ENCODE measurements around the gene CD9. TPM values are rescaled to one million over a fixed set of nuclear protein-coding genes. Genes with fewer than 3 reads are reported as not detected.

CD9 gene
- total RNA-seq, 2 donors from 2014 or later, result 33.5 to 99.1 TPM

GRCh38 chr12:6235499-6235898, 35.3 kb downstream of the CD9 start:
- Histone ChIP-seq H3K4me1 (ENCODE audit: control insufficient read depth, insufficient read depth, low read length) (peaks cover 2% of the 10 kb centered on the region), H3K9ac (ENCODE audit: extremely low read depth, low read length, poor library complexity, severe bottlenecking) (no peak overlapping the region), H3K27ac (ENCODE audit: low read depth, low read length) (no peak overlapping the region), H3K36me3 (ENCODE audit: control insufficient read depth, insufficient read depth, low read length) (no peaks in the 10 kb centered on the region), H3K27me3 (ENCODE audit: control insufficient read depth, insufficient read depth, low read length, poor library complexity, severe bottlenecking) (no peaks in the 10 kb centered on the region), H3K4me3 (ENCODE audit: low read length) (no peak overlapping the region), H3K9me3 (ENCODE audit: control insufficient read depth, low read length) (no peaks in the 10 kb centered on the region)
- Mint-ChIP-seq H3K9me3 (no peaks in the 10 kb centered on the region), H3K36me3 (ENCODE audit: low read depth) (peaks cover 52% of the 10 kb centered on the region), H3K4me3 (no peak overlapping the region), H3K4me1 (peaks cover 5% of the 10 kb centered on the region), H3K27ac (no peak overlapping the region), H3K27me3 (ENCODE audit: insufficient read depth) (no peaks in the 10 kb centered on the region)
- no peak for DNase-seq
- WGBS, 2 experiments (ENCODE audit: insufficient coverage in 1 of 2, insufficient read length in 1 of 2), result 80 to 96% methylated on average over 8 to 9 of the region's 9 CpGs
- TF ChIP-seq CTCF (conservative IDR thresholded peaks at IDR 0.05), result no peak

- no peaks in the 10 kb centered on the region for H3K4me1 Mint-ChIP-seq
- DNase-seq, result peak; percentile 43
- no peaks in the 10 kb centered on the region for H3K27me3 Mint-ChIP-seq (ENCODE audit: insufficient read depth)
- H3K4me3 ChIP-seq (ENCODE audit: low read length), result no peak overlapping the region
- peaks cover 52% of the 10 kb centered on the region for H3K36me3 Mint-ChIP-seq (ENCODE audit: low read depth)
- no peak overlapping the region for H3K4me3 Mint-ChIP-seq
- H3K4me1 ChIP-seq (ENCODE audit: control insufficient read depth, insufficient read depth, low read length), result no peaks in the 10 kb centered on the region
- H3K27ac Mint-ChIP-seq, result peak overlapping the region; percentile 15
- no peaks in the 10 kb centered on the region for H3K9me3 Mint-ChIP-seq
- no peak for TF ChIP-seq CTCF (conservative IDR thresholded peaks at IDR 0.05)
- H3K9me3 ChIP-seq (ENCODE audit: control insufficient read depth, low read length), result no peaks in the 10 kb centered on the region
- H3K27ac ChIP-seq (ENCODE audit: low read depth, low read length), result no peak overlapping the region
- H3K36me3 ChIP-seq (ENCODE audit: control insufficient read depth, insufficient read depth, low read length), result no peaks in the 10 kb centered on the region
- no peaks in the 10 kb centered on the region for H3K27me3 ChIP-seq (ENCODE audit: control insufficient read depth, insufficient read depth, low read length, poor library complexity, severe bottlenecking)
- no peak overlapping the region for H3K9ac ChIP-seq (ENCODE audit: extremely low read depth, low read length, poor library complexity, severe bottlenecking)
- WGBS, 2 experiments (ENCODE audit: insufficient coverage in 1 of 2, insufficient read length in 1 of 2), result 91 to 95% methylated on average over 16 to 21 of the region's 22 CpGs
These were observed 35.9 kb downstream of the CD9 start for GRCh38 chr12:6235906-6236640.

- DNase-seq, result no peak
- Histone ChIP-seq H3K4me1 (ENCODE audit: control insufficient read depth, insufficient read depth, low read length) (no peaks in the 10 kb centered on the region), H3K27me3 (ENCODE audit: control insufficient read depth, insufficient read depth, low read length, poor library complexity, severe bottlenecking) (no peaks in the 10 kb centered on the region), H3K4me3 (ENCODE audit: low read length) (no peak overlapping the region), H3K36me3 (ENCODE audit: control insufficient read depth, insufficient read depth, low read length) (no peaks in the 10 kb centered on the region), H3K9ac (ENCODE audit: extremely low read depth, low read length, poor library complexity, severe bottlenecking) (no peak overlapping the region), H3K9me3 (ENCODE audit: control insufficient read depth, low read length) (no peaks in the 10 kb centered on the region), H3K27ac (ENCODE audit: low read depth, low read length) (no peak overlapping the region)
- Mint-ChIP-seq H3K9me3 (no peaks in the 10 kb centered on the region), H3K4me3 (no peak overlapping the region), H3K27me3 (ENCODE audit: insufficient read depth) (no peaks in the 10 kb centered on the region), H3K4me1 (no peaks in the 10 kb centered on the region), H3K27ac (no peak overlapping the region), H3K36me3 (ENCODE audit: low read depth) (peaks cover 52% of the 10 kb centered on the region)
- TF ChIP-seq CTCF (conservative IDR thresholded peaks at IDR 0.05), result no peak
- 92 to 95% methylated on average over 6 of the region's 6 CpGs for WGBS, 2 experiments (ENCODE audit: insufficient coverage in 1 of 2, insufficient read length in 1 of 2)
These were observed 36.4 kb downstream of the CD9 start for GRCh38 chr12:6236641-6236940.

All from endodermal cell (in vitro differentiated cells).